RWPE1 (cell line): ENCODE data around the gene EDARADD.

Experiments
- CTCF ChIA-PET: fragments of 350-600 bp; sonication (Branson Sonifier 250); formaldehyde crosslinking; extraction: SDS; loops from one replicate; lab custom pipeline; 2021; lab: Yijun Ruan, JAX
- POLR2A ChIA-PET: fragments of 400-600 bp; formaldehyde crosslinking; extraction: SDS; loops from one replicate; lab custom pipeline; 2020; ENCODE audit warnings: antibody characterized with exemption; ENCODE audit not compliant: low non-redundant PET; lab: Yijun Ruan, JAX
- DNase-seq: peaks from one replicate; pipeline ENCODE4 v3.0.0; 2012; ENCODE audit warnings: low spot score
- H3K27ac ChIP-seq: fragments of 450-650 bp; 2 replicates; pipeline ENCODE4 v1.5.1; 2017
- CTCF ChIP-seq: fragments of 450-650 bp; conservative IDR thresholded peaks from 2 replicates; pipeline ENCODE4 v1.5.1; 2017; ENCODE audit warnings: low read depth, mild to moderate bottlenecking

Gene EDARADD

GRCh38 chr1:236413688-236414087 is 19.6 kb downstream of the EDARADD start:
- POLR2A ChIA-PET, result no interaction called here
- CTCF ChIA-PET, result no interaction called here
- no peak overlapping the region for H3K27ac ChIP-seq
- no peak for TF ChIP-seq CTCF
- no peak for DNase-seq

DNA sequence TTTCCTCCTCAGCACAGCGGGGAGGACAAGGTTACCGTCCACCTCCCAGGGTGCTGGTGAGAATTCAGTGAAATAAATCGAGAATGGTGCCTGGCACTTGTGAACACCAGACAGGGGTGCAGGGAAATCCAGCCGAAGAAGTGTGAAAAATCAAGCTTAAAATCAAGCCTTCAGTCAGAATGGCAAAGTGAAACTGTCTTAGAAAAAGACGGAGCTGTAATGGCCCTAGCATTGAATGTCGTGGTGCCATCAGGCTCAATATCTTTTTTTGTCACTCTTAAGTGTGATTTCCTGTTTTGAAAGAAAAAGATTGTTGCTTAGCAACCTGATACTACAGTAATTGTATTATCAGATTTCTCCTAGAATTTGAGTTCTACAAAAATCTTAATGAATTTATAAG is 22.1 kb downstream of the EDARADD start:
- no peak overlapping the region for H3K27ac ChIP-seq
- CTCF ChIA-PET, result no interaction called here
- POLR2A ChIA-PET, result no interaction called here
- TF ChIP-seq CTCF, result no peak
- no peak for DNase-seq

DNA sequence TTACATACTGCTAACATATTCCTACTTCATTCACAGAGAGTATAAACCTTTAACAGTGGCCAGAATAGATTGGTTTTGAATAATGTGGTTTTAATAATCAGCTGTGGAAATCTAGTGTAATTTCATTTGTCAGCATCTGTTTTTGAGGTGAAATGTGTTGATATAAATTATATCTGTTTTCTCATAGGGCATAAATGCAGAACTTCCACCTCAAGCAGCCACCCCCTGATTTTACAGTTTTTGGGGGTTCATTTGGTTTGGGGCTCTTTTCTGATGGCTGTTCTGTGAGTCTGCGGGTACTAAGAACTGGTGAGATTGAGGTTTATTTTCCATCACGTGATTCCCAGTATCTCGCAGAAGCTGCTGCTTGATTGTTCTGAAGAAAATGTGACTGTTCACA is 23.2 kb downstream of the EDARADD start:
- POLR2A ChIA-PET, result no interaction called here
- no peak overlapping the region for H3K27ac ChIP-seq
- DNase-seq, result no peak
- CTCF ChIA-PET, result interaction anchor here (0.7 kb wide), 1 partner anchor 97 kb away, joined by 5 read pairs; no protein-coding TSS in a partner anchor
- no peak for TF ChIP-seq CTCF

GRCh38 chr1:236419502-236419901 is 25.4 kb downstream of the EDARADD start:
- no peak overlapping the region for H3K27ac ChIP-seq
- POLR2A ChIA-PET, result no interaction called here
- DNase-seq, result no peak
- CTCF ChIA-PET, result no interaction called here
- no peak for TF ChIP-seq CTCF

GRCh38 chr1:236421022-236421421 is 26.9 kb downstream of the EDARADD start:
- DNase-seq, result peak; percentile 53
- no peak overlapping the region for H3K27ac ChIP-seq
- TF ChIP-seq CTCF, result no peak
- ChIA-PET CTCF (no interaction called here), POLR2A (no interaction called here)

DNA sequence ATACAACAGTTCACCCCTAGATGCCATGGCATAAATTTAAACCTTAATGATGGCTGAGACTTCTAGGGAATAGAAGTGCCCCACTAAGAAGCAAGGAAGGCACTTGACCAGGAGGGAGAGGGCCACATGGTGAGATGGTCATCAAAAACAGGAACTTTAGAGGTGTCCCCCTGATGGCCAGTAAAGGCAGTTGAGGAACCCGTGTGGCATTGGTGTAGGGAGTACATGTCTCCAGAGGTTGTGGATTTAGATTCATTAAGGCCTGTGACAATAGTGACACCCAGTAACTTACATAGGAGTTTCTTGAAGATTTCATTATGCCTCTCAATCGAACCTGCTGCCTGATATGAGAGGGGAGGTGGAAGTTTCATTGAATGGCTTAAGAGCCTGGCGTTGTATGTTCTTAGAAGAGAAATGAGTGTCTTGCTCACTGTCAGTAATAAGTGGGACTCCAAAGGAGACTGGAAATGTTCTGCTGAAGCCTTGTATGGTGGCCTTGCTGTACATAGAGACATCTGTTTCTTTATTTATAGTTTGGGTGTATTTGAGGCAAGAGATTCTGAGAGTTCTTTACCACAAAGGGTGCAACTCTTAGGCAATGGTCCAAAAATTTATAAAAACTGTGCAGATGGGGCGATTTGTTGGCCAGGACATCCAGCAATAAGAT is 27.9 kb downstream of the EDARADD start:
- POLR2A ChIA-PET, result no interaction called here
- no peak for TF ChIP-seq CTCF
- no peak overlapping the region for H3K27ac ChIP-seq
- no peak for DNase-seq
- CTCF ChIA-PET, result no interaction called here
